Measurements from ENCODE around the gene IL20RA. TPM values are rescaled to one million over a fixed set of nuclear protein-coding genes. Genes with fewer than 3 reads are reported as not detected.

Gene IL20RA
- polyA plus RNA-seq, 3 donors: 1.1 to 2.6 (median 1.6) TPM

GRCh38 chr6:137049095-137049494, 4.3 kb upstream of the IL20RA start:
- DNase-seq: no peak

DNA sequence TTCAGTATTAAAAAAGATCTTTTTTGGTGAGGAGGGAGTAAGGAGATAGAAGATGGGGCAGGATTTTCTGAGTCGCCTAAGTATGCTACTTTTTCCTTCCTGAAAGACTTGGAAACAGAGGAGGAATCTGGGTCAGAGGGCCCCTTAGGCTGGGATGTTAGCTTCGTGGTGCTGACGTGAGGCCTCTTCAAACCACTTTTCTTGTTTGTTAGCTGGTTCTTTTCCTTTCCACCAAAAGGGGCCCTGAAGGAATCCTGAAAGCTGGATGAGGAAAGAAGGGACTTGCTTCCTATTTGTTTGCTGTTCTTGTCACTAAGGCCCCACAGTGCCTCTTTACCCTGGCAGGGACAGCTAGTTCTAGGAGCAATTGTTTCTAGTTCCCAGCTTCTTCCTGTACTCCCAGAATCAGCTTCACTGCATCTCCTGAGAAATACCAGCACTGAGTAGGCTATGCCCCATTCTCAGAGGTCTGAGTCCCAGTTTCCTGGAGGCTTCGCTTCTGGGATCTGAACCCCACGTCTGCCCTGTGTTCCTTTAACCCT, 2.2 kb upstream of the IL20RA start:
- no peak for DNase-seq

DNA sequence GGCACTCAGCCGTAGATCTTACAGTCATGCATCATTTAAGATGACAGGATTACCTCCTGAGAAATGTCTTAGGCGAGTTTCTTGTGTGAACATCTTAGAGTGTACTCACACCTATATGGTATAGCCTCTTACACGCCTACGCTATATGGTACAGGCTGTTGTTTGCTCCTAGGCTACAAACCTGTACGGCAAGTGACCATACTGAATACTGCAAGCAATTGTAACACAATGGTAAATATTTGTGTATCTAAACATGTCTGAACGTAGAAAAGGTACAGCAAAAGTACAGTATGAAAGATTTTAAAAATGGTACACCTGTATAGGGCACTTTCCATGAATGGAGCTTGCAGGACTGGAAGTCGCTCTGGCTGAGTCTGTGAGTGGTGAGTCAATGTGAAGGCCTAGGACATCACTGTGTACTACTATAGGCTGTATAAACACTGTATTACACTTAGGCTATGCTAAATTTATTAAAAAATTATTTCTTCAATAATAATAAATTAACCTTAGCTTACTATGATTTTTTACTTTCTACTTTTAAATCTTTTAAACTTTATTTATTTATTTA, 541 bp upstream of the IL20RA start:
- DNase-seq: no peak

GRCh38 chr6:137043710-137044365, 927 bp downstream of the IL20RA start:
- DNase-seq: peak; percentile 42

- no peak for DNase-seq
Measured at GRCh38 chr6:137040393-137040792, 4.4 kb downstream of the IL20RA start.

DNA sequence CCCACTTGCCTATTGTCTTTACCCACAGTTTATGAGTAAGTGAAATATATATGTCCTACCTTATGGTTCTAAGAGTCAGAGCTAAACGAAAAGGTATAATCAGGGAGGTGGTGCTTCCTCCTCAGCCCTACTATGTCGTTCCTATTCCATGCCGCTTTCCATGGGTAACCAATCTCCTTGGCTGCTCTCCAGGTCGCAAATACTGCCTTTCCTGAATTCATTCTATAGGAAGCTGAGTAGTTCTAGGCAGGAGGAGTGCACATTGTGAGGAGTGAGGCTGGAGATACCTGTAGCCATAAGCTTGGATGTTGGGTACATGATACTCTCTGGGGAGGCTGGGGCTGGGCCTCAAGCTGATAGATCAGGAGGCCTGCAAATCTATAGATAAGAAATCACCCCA, 5.8 kb downstream of the IL20RA start:
- no peak for DNase-seq

- no peak for DNase-seq
Measured at GRCh38 chr6:137036566-137037300, 8.0 kb downstream of the IL20RA start.

- DNase-seq: no peak
Measured at GRCh38 chr6:137033828-137034227, 10.9 kb downstream of the IL20RA start.

GRCh38 chr6:137031122-137031521, 13.6 kb downstream of the IL20RA start:
- no peak for DNase-seq

DNA sequence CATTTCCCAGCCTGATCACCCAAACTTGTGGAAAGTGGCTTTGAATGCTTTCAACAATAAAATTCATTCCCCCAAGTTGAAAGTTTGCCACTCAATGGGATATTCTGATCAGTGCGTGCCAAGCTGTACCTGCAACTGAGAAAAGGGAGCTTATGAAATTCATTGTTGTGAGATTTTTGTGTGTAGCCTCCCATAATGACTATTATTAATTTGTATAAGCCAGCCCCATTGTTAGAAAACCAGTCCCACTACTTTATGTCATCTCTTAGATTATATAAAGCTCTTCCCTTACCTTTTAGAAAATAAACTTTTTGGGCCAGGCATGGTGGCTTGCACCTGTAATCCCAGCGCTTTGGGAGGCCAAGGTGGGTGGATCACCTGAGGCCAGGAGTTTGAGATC, 15.9 kb downstream of the IL20RA start:
- no peak for DNase-seq

- DNase-seq: no peak
Measured at GRCh38 chr6:137025786-137026730, 18.7 kb downstream of the IL20RA start.

DNA sequence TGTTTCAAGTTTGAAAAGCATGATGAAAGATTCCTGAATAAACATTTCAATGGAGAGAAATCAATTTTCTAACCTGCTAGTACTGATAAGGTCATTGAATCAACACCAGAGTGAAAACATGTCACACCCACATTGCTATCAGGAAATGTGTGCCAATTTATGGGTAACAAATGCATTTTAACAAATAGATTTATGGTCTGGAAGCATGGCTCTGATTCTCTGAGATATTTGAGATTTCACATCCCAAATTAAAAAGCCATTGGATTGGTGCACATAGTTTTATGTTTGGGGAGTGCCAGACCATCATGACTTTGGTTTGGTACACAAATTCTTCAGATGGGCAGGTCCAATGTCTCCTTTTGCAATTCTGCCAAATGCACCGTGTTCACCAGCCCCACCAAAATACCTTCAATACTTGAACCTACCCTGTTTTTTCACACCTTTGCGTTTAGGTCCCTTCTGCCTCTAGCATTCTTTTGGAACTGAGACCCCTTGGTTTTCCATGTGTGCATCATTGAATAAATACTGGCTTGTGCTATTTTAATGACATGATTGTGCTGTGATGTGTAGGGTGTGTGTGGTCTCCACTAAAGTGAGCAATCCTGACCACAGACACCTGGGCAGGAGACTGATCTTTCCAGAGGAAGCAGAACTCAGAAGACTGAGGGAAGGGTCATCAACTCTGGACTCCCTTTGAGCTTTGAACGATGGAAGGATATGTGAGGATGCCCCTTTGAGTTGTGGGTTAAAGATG, 20.4 kb downstream of the IL20RA start:
- no peak for DNase-seq

- DNase-seq: no peak
Measured at GRCh38 chr6:137020776-137021175, 24.0 kb downstream of the IL20RA start.

- DNase-seq: no peak
Measured at GRCh38 chr6:137019476-137020272, 25.1 kb downstream of the IL20RA start.

GRCh38 chr6:137017081-137017480, 27.7 kb downstream of the IL20RA start:
- DNase-seq: no peak

- peak; percentile 11 for DNase-seq
Measured at GRCh38 chr6:137016356-137016755, 28.4 kb downstream of the IL20RA start.

DNA sequence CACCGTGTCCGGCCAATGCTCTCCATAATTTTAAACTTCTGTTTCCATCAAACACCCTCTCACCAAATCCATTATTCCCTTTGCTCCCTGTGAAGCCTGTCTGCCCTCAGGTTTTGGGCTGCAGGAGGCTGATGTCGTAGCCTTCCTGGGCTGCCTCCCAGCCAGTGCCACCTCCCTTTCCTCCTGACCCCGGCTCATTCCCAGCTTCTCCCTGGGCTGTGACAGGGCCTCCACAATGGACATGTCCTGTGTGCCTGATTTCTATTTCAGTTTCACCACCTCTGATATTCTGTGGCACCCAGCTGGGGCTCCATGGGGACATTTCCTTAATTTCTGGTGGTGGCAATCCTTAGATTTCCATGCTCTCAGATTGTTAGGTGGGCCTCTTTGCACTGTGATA, 28.8 kb downstream of the IL20RA start:
- no peak for DNase-seq

GRCh38 chr6:137013738-137014602, 30.8 kb downstream of the IL20RA start:
- DNase-seq: peak; percentile 28

GRCh38 chr6:137013031-137013430, 31.7 kb downstream of the IL20RA start:
- DNase-seq: no peak

Measured in renal pelvis (tissue), 4 donors.